Measurements from ENCODE around the gene GSTP1.

- no peak for TF ChIP-seq CTCF (IDR thresholded peaks at IDR 0.05; ENCODE audit: control extremely low read depth in 1 of 3, insufficient read depth in 1 of 3, low read depth in 1 of 3, low read length in 3 of 3)
- TF ChIP-seq TAF1 (IDR thresholded peaks at IDR 0.05; ENCODE audit: low read depth, low read length): no peak
- no peak for TF ChIP-seq SP1 (IDR thresholded peaks at IDR 0.05; ENCODE audit: low read depth, low read length)
- no peak for TF ChIP-seq EZH2 (IDR thresholded peaks at IDR 0.05; ENCODE audit: low read depth, low read length, severe bottlenecking)
- TF ChIP-seq RBBP5 (IDR thresholded peaks at IDR 0.05; ENCODE audit: borderline replicate concordance, low read depth, low read length): no peak
- no peak for TF ChIP-seq SIN3A (conservative IDR thresholded peaks at IDR 0.05 in 1 of 2, IDR thresholded peaks at IDR 0.05 in 1 of 2; ENCODE audit: low read depth in 1 of 2, low read length in 2 of 2)
- TF ChIP-seq FOSL1 (IDR thresholded peaks at IDR 0.05; ENCODE audit: insufficient read depth, low read depth, low read length): no peak
- TF ChIP-seq, protein P1, sequence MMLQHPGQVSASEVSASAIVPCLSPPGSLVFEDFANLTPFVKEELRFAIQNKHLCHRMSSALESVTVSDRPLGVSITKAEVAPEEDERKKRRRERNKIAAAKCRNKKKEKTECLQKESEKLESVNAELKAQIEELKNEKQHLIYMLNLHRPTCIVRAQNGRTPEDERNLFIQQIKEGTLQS (IDR thresholded peaks at IDR 0.05; ENCODE audit: insufficient read depth, low read depth, low read length): no peak
- TF ChIP-seq BRCA1 (IDR thresholded peaks at IDR 0.05; ENCODE audit: low read depth, low read length): no peak
- no peak for TF ChIP-seq CEBPB (IDR thresholded peaks at IDR 0.05; ENCODE audit: low read depth, low read length)
- TF ChIP-seq CTBP2 (IDR thresholded peaks at IDR 0.05; ENCODE audit: borderline replicate concordance, insufficient read depth, insufficient read length, low read length): no peak
- TF ChIP-seq HDAC2 (IDR thresholded peaks at IDR 0.05; ENCODE audit: borderline replicate concordance in 1 of 2, low read depth in 2 of 2, low read length in 2 of 2): no peak
- TF ChIP-seq POLR2A (IDR thresholded peaks at IDR 0.05; ENCODE audit: control extremely low read depth in 1 of 2, low read depth in 2 of 2, low read length in 2 of 2): no peak
- no peak for TF ChIP-seq JUN (IDR thresholded peaks at IDR 0.05; ENCODE audit: low read depth, low read length)
Observed at GRCh38 chr11:67539550-67539949, 44.1 kb upstream of the GSTP1 start.
